ENCODE measurements around the gene REST.
A peak's percentile ranks its signal among the peaks of the same experiment; 100 is the strongest.

Gene REST

GRCh38 chr4:56976837-56977320, 69.2 kb downstream of the REST start:
- peak overlapping the region; percentile 99 for H3K4me3 ChIP-seq (ENCODE audit: low read depth, low read length)
- DNase-seq (ENCODE audit: low read depth) = no peak
- TF ChIP-seq CTCF (IDR thresholded peaks at IDR 0.05; ENCODE audit: low read depth, low read length, missing control alignments) = peak; percentile 15

- peak; percentile 100 for DNase-seq (ENCODE audit: low read depth)
- peak within 1 kb of the TSS; percentile 99 for H3K4me3 ChIP-seq (ENCODE audit: low read depth, low read length)
- no peak for TF ChIP-seq CTCF (IDR thresholded peaks at IDR 0.05; ENCODE audit: low read depth, low read length, missing control alignments)
Observed at GRCh38 chr4:56977321-56978012, 69.8 kb downstream of the REST start, which contains the start of gene NOA1. Gene NOA1, minus strand, starts transcription at chr4:56977606. Its CDS starts 21 bp downstream, at chr4:56977585.

GRCh38 chr4:56978750-56979303, 71.1 kb downstream of the REST start, which contains the start of gene POLR2B:
Gene POLR2B, plus strand, starts transcription at chr4:56978896. Its CDS starts 90 bp downstream, at chr4:56978986.
- DNase-seq (ENCODE audit: low read depth) = peak; percentile 92
- peak within 1 kb of the TSS; percentile 99 for H3K4me3 ChIP-seq (ENCODE audit: low read depth, low read length)
- no peak for TF ChIP-seq CTCF (IDR thresholded peaks at IDR 0.05; ENCODE audit: low read depth, low read length, missing control alignments)

GRCh38 chr4:56979421-56980072, 71.8 kb downstream of the REST start:
- peak overlapping the region; percentile 99 for H3K4me3 ChIP-seq (ENCODE audit: low read depth, low read length)
- DNase-seq (ENCODE audit: low read depth) = no peak
- no peak for TF ChIP-seq CTCF (IDR thresholded peaks at IDR 0.05; ENCODE audit: low read depth, low read length, missing control alignments)

- no peak overlapping the region; the same call in 1 of the 2 replicates for H3K4me3 ChIP-seq (ENCODE audit: low read depth, low read length)
- TF ChIP-seq CTCF (IDR thresholded peaks at IDR 0.05; ENCODE audit: low read depth, low read length, missing control alignments) = no peak
- DNase-seq (ENCODE audit: low read depth) = no peak
Observed at GRCh38 chr4:56981795-56982201, 74.1 kb downstream of the REST start.

GRCh38 chr4:56986192-56986591, 78.5 kb downstream of the REST start:
- no peak overlapping the region for H3K4me3 ChIP-seq (ENCODE audit: low read depth, low read length)
- DNase-seq (ENCODE audit: low read depth) = no peak
- no peak for TF ChIP-seq CTCF (IDR thresholded peaks at IDR 0.05; ENCODE audit: low read depth, low read length, missing control alignments)
